Smooth muscle cell (in vitro differentiated cells): ENCODE data around the gene CDAN1. TPM values are rescaled to one million over a fixed set of nuclear protein-coding genes. Genes with fewer than 3 reads are reported as not detected.

ENCODE experiments used
- DNase-seq: peaks from one replicate; lab custom pipeline; 2025; ENCODE audit not compliant: unreplicated experiment; lab: John Stamatoyannopoulos, UW
- H2AFZ ChIP-seq: fragments of 200-600 bp; sonication (generic); 2 replicates; pipeline ENCODE4 v1.6.0; 2016; ENCODE audit warnings: antibody characterized with exemption, low read depth, mild to moderate bottlenecking
- H3F3A ChIP-seq: fragments of 200-600 bp; sonication (generic); 2 replicates; pipeline ENCODE4 v1.6.0; 2017; ENCODE audit warnings: antibody characterized with exemption, low read depth
- H3K27ac ChIP-seq: fragments of 200-600 bp; sonication (generic); 2 replicates; pipeline ENCODE4 v1.5.1; 2016; ENCODE audit warnings: low read depth, mild to moderate bottlenecking
- H3K27me3 ChIP-seq: fragments of 200-600 bp; sonication (generic); 2 replicates; pipeline ENCODE4 v1.6.1; 2016; ENCODE audit warnings: low read depth, mild to moderate bottlenecking
- H3K36me3 ChIP-seq: fragments of 200-600 bp; sonication (generic); 2 replicates; pipeline ENCODE4 v1.5.1; 2016; ENCODE audit warnings: low read depth
- H3K4me1 ChIP-seq: fragments of 200-600 bp; sonication (generic); 2 replicates; pipeline ENCODE4 v1.5.1; 2016; ENCODE audit warnings: low read depth
- H3K4me2 ChIP-seq: fragments of 200-600 bp; sonication (generic); 2 replicates; pipeline ENCODE4 v1.6.0; 2016; ENCODE audit warnings: mild to moderate bottlenecking
- H3K4me3 ChIP-seq: fragments of 200-600 bp; sonication (generic); 2 replicates; pipeline ENCODE4 v1.5.1; 2016; ENCODE audit warnings: mild to moderate bottlenecking
- H3K79me2 ChIP-seq: fragments of 200-600 bp; sonication (generic); 2 replicates; pipeline ENCODE4 v1.6.0; 2016; ENCODE audit warnings: low read depth, mild to moderate bottlenecking
- H3K9ac ChIP-seq: fragments of 200-600 bp; sonication (generic); 2 replicates; pipeline ENCODE4 v1.6.0; 2016; ENCODE audit warnings: low read depth
- H3K9me3 ChIP-seq: fragments of 200-600 bp; sonication (generic); replicated peaks from 2 replicates; pipeline ENCODE4 v1.5.1; 2016; ENCODE audit warnings: low read depth
- H4K20me1 ChIP-seq: fragments of 200-600 bp; sonication (generic); 2 replicates; pipeline ENCODE4 v1.6.0; 2016; ENCODE audit warnings: low read depth
- WGBS: methylation state at CpG from one replicate; pipeline ENCODE4 v1.1.7; 2016; ENCODE audit warnings: low lambda C conversion rate; 5-methylcytosine and 5-hydroxymethylcytosine counted together
- polyA plus RNA-seq: library from polyadenylated mRNA; unstranded; fragments of >200 nt; fragmentation: Nextera tagmentation; extraction: Ambion mirVana; gene quantifications from 2 replicates; pipeline ENCODE4 v1.2.1, GENCODE V29; 2016
- total RNA-seq: library from RNA; depleted of rRNA; stranded (reverse); fragments of >200 nt; gene quantifications from 2 replicates; pipeline ENCODE4 v1.2.3, GENCODE V29; 2014
- TF ChIP-seq, protein P1 (sequence below): fragments of 200-600 bp; sonication (generic); IDR thresholded peaks from 2 replicates; pipeline ENCODE4 v1.5.1; 2017; ENCODE audit warnings: borderline replicate concordance, mild to moderate bottlenecking, antibody characterized with exemption; ENCODE audit not compliant: insufficient read depth, poor library complexity, severe bottlenecking

CDAN1 gene
- total and polyA plus RNA-seq, 2 experiments from 2014 or later = 6.1 to 6.9 TPM

DNA sequence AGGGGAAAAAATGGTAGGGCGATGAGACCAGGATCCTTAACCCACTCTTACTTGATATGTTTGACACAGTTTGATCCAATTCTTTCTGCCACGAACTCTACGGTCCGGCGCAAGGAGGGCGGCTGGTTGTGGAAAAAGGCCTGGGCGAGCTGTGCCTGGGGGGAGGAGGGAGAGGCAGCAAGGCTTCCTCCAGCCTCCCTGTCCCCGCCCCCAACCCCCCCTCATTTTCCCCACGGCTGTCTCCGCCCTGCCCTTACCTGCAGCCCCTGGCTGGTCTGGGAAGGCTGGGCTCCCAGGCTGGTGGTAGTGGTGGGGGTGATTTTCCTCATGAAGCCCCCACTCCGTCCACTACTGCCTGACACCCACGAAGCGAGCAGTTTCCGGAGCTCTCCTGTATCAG lies 8.0 kb downstream of the CDAN1 start:
- no peaks in the 10 kb centered on the region for H3K9me3 ChIP-seq
- no peak overlapping the region for H3K27ac ChIP-seq
- no peaks in the 10 kb centered on the region for H3K27me3 ChIP-seq
- no peaks in the 10 kb centered on the region for H3F3A ChIP-seq
- H3K4me1 ChIP-seq = no peaks in the 10 kb centered on the region
- WGBS = 95% methylated on average over 14 of the region's 14 CpGs
- H4K20me1 ChIP-seq = no peaks in the 10 kb centered on the region
- TF ChIP-seq, protein P1, sequence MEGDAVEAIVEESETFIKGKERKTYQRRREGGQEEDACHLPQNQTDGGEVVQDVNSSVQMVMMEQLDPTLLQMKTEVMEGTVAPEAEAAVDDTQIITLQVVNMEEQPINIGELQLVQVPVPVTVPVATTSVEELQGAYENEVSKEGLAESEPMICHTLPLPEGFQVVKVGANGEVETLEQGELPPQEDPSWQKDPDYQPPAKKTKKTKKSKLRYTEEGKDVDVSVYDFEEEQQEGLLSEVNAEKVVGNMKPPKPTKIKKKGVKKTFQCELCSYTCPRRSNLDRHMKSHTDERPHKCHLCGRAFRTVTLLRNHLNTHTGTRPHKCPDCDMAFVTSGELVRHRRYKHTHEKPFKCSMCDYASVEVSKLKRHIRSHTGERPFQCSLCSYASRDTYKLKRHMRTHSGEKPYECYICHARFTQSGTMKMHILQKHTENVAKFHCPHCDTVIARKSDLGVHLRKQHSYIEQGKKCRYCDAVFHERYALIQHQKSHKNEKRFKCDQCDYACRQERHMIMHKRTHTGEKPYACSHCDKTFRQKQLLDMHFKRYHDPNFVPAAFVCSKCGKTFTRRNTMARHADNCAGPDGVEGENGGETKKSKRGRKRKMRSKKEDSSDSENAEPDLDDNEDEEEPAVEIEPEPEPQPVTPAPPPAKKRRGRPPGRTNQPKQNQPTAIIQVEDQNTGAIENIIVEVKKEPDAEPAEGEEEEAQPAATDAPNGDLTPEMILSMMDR = no peak
- H3K79me2 ChIP-seq = no peaks in the 10 kb centered on the region
- H3K4me3 ChIP-seq = no peak overlapping the region
- H3K4me2 ChIP-seq = no peak overlapping the region
- DNase-seq = no peak
- peaks cover 13% of the 10 kb centered on the region for H3K36me3 ChIP-seq
- no peak overlapping the region for H3K9ac ChIP-seq
- H2AFZ ChIP-seq = no peak overlapping the region

DNA sequence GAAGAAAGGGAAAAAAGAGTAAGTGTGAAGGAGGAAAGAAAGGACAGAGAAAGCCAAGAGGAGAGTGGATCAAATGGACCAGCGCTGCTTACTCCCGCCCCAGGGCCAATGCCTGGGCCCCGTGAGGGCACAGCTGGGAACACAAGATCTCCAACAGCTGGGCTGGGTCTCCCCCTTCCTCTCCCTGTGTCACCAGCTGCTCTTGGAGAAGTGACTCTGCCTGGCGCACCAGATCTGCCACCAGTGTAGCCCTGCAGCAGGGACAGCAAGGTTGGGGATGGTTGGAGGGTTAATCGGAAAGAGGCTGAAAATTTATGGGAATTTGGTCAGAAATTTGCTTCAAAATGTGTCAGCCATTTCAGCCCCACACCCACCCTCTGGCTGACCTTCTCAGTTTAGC lies 8.4 kb downstream of the CDAN1 start:
- Histone ChIP-seq H2AFZ (no peak overlapping the region), H3K27ac (no peak overlapping the region), H3K36me3 (peaks cover 13% of the 10 kb centered on the region), H3K9me3 (no peaks in the 10 kb centered on the region), H3K4me3 (no peak overlapping the region), H3K27me3 (no peaks in the 10 kb centered on the region), H3K79me2 (no peaks in the 10 kb centered on the region), H3K4me2 (no peak overlapping the region), H4K20me1 (no peaks in the 10 kb centered on the region), H3K9ac (no peak overlapping the region), H3F3A (no peaks in the 10 kb centered on the region), H3K4me1 (no peaks in the 10 kb centered on the region)
- no peak for DNase-seq
- TF ChIP-seq, protein P1 = no peak
- 82% methylated on average over 5 of the region's 5 CpGs for WGBS

DNA sequence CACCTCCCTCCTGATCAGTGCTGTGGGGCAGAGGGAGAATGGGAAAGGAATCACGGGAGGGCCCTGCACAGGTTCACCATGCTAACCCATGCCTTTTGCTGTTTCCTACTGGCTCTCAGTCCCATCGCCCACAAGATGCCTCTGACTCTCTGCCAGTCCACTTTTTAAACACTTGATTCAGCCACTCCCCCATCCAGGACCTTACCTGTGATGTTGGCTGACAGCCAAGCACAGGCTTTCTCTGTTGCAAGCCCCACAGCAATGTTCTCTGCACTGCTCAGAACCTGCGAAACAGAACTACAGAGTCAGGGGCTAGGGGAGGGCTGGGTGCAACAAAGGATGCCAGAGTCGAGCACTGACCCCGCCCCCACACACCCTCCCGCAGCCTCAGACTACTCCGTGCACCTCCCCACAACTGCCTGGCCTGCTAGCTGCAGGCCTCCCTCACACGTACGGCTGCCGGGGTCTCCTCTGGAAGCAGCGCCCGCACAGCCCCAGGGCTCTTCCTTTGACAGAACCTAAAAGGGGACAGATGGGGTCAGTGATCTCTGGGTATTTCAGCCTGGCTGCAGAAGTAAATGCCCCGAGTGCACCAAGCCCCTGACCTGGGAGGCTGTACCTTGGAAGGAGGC lies 9.1 kb downstream of the CDAN1 start:
- no peak for DNase-seq
- no peaks in the 10 kb centered on the region for H4K20me1 ChIP-seq
- H3K4me2 ChIP-seq = no peak overlapping the region
- peaks cover 13% of the 10 kb centered on the region for H3K36me3 ChIP-seq
- WGBS = 94% methylated on average over 7 of the region's 13 CpGs
- no peak overlapping the region for H2AFZ ChIP-seq
- H3K4me1 ChIP-seq = no peaks in the 10 kb centered on the region
- no peak overlapping the region for H3K4me3 ChIP-seq
- TF ChIP-seq, protein P1 = no peak
- no peak overlapping the region for H3K9ac ChIP-seq
- H3F3A ChIP-seq = no peaks in the 10 kb centered on the region
- no peaks in the 10 kb centered on the region for H3K9me3 ChIP-seq
- H3K79me2 ChIP-seq = no peaks in the 10 kb centered on the region
- no peaks in the 10 kb centered on the region for H3K27me3 ChIP-seq
- no peak overlapping the region for H3K27ac ChIP-seq

DNA sequence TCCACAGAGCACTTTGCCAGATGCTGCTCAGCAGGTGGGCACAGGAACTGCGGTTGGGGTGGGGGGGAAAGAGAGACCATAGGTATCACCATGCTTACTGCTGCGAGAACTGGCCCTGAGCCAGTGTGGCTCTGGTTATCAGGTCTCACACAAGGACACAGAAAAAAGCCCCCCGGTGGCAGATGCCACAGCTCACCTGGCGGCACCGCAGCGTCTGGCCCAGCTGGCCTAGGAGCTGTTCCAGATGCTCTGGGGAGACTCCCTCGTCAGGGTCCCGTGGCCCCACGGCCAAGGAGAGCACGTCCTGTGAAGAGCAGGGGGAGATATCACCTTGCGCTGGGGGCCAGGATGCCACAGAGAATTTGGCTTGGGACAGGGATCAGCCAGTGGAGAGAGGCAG lies 10.8 kb downstream of the CDAN1 start:
- Histone ChIP-seq H3F3A (no peaks in the 10 kb centered on the region), H3K27me3 (no peaks in the 10 kb centered on the region), H3K4me3 (no peak overlapping the region), H3K9ac (no peak overlapping the region), H3K36me3 (peaks cover 13% of the 10 kb centered on the region), H4K20me1 (no peaks in the 10 kb centered on the region), H3K27ac (no peak overlapping the region), H3K4me2 (no peak overlapping the region), H3K4me1 (no peaks in the 10 kb centered on the region), H3K79me2 (no peaks in the 10 kb centered on the region), H3K9me3 (no peaks in the 10 kb centered on the region), H2AFZ (no peak overlapping the region)
- 96% methylated on average over 11 of the region's 11 CpGs for WGBS
- DNase-seq = no peak
- TF ChIP-seq, protein P1 = no peak
